Brain microvascular endothelial cell (primary cell): ENCODE results near the gene BPIFA2.
"Not testable (repeated sequence)": the region's sequence is repeated elsewhere in the genome, so short reads cannot be mapped to it uniquely, and the experiment has no call there.

Experiments
- DNase-seq: peaks from one replicate; pipeline ENCODE4 v3.0.0-alpha.2; 2020
- H3K27ac ChIP-seq: fragments of 250-450 bp; sonication (Bioruptor Pico); 2 replicates; pipeline ENCODE4 v1.5.1; 2020; ENCODE audit warnings: mild to moderate bottlenecking, moderate library complexity
- H3K27me3 ChIP-seq: fragments of 250-450 bp; sonication (Bioruptor Pico); replicated peaks from 2 replicates; pipeline ENCODE4 v1.5.1; 2020; ENCODE audit warnings: mild to moderate bottlenecking
- H3K36me3 ChIP-seq: fragments of 250-450 bp; sonication (Bioruptor Pico); replicated peaks from 2 replicates; pipeline ENCODE4 v1.5.1; 2020; ENCODE audit warnings: mild to moderate bottlenecking
- H3K4me3 ChIP-seq: 2 replicates; pipeline ENCODE4 v1.5.1; 2011; ENCODE audit warnings: low read depth, mild to moderate bottlenecking, control low read depth, low read length, moderate library complexity
- CTCF ChIP-seq: IDR thresholded peaks from 2 replicates; pipeline ENCODE4 v1.5.1; 2011; ENCODE audit warnings: low read depth, mild to moderate bottlenecking, moderate library complexity, low read length, control low read depth, inconsistent platforms; ENCODE audit errors: missing control alignments
- in situ Hi-C: cut with HindIII; loops from 2 replicates; pipeline ENCODE4 v1.10.0; 2017; ENCODE audit warnings: low sequenced_read_pairs, low pct_ligation_motif_present

The BPIFA2 gene

GRCh38 chr20:33181482-33182093, 13.6 kb downstream of the BPIFA2 start:
- no peak for TF ChIP-seq CTCF
- in situ Hi-C loops, result no loop called here
- no peak for DNase-seq
- Histone ChIP-seq H3K27me3 (no peaks in the 10 kb centered on the region), H3K27ac (no peak overlapping the region), H3K36me3 (no peaks in the 10 kb centered on the region), H3K4me3 (no peak overlapping the region)

GRCh38 chr20:33183312-33183711, 15.4 kb downstream of the BPIFA2 start:
- in situ Hi-C loops, result no loop called here
- Histone ChIP-seq H3K36me3 (no peaks in the 10 kb centered on the region), H3K27ac (no peak overlapping the region), H3K4me3 (no peak overlapping the region), H3K27me3 (no peaks in the 10 kb centered on the region)
- no peak for TF ChIP-seq CTCF
- no peak for DNase-seq

GRCh38 chr20:33185031-33185590, 17.2 kb downstream of the BPIFA2 start:
- DNase-seq, H3K27me3 ChIP-seq, H3K4me3 ChIP-seq, H3K27ac ChIP-seq, in situ Hi-C loops, H3K36me3 ChIP-seq: not testable (repeated sequence)

GRCh38 chr20:33187491-33187890, 19.5 kb downstream of the BPIFA2 start:
- Histone ChIP-seq H3K27me3 (no peaks in the 10 kb centered on the region), H3K4me3 (no peak overlapping the region), H3K36me3 (no peaks in the 10 kb centered on the region), H3K27ac (no peak overlapping the region)
- no peak for DNase-seq
- TF ChIP-seq CTCF, result no peak
- in situ Hi-C loops, result no loop called here

GRCh38 chr20:33188421-33188820, 20.5 kb downstream of the BPIFA2 start:
- H3K36me3 ChIP-seq, result no peaks in the 10 kb centered on the region
- no peaks in the 10 kb centered on the region for H3K27me3 ChIP-seq
- TF ChIP-seq CTCF, result no peak
- H3K4me3 ChIP-seq, result no peak overlapping the region
- in situ Hi-C loops, result no loop called here
- H3K27ac ChIP-seq, result no peak overlapping the region
- no peak for DNase-seq

- in situ Hi-C loops, result no loop called here
- Histone ChIP-seq H3K27ac (no peak overlapping the region), H3K36me3 (no peaks in the 10 kb centered on the region), H3K4me3 (no peak overlapping the region), H3K27me3 (no peaks in the 10 kb centered on the region)
- no peak for DNase-seq
- TF ChIP-seq CTCF, result no peak
Measured at GRCh38 chr20:33191484-33191883, 23.5 kb downstream of the BPIFA2 start.
